ENCODE results near the gene RECQL5.
"Not testable (repeated sequence)": the region's sequence is repeated elsewhere in the genome, so short reads cannot be mapped to it uniquely, and the experiment has no call there.

The RECQL5 gene

GRCh38 chr17:75615301-75615700 is 51.7 kb downstream of the RECQL5 start:
- DNase-seq, result no peak

GRCh38 chr17:75614556-75615270 is 52.2 kb downstream of the RECQL5 start:
- no peak for DNase-seq

DNA sequence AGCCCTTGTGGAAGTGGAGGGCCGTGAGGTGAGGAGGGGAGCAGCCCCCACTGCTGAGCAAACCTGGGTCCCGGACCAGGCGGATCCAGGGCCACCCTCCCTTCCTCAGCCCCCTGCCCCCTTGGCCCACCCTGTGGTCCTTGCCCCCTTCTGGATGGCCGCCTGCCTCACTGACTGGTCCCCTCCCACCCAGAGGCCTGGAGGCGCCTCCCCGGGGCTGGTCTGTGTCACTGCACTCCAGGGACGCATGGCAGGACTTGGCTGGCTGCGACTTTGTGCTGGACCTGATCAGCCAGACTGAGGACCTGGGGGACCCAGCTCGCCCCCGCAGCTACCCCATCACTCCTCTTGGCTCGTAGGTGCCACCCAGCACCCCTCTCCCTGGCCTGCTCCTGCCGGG is 52.9 kb downstream of the RECQL5 start:
- DNase-seq, result no peak

DNA sequence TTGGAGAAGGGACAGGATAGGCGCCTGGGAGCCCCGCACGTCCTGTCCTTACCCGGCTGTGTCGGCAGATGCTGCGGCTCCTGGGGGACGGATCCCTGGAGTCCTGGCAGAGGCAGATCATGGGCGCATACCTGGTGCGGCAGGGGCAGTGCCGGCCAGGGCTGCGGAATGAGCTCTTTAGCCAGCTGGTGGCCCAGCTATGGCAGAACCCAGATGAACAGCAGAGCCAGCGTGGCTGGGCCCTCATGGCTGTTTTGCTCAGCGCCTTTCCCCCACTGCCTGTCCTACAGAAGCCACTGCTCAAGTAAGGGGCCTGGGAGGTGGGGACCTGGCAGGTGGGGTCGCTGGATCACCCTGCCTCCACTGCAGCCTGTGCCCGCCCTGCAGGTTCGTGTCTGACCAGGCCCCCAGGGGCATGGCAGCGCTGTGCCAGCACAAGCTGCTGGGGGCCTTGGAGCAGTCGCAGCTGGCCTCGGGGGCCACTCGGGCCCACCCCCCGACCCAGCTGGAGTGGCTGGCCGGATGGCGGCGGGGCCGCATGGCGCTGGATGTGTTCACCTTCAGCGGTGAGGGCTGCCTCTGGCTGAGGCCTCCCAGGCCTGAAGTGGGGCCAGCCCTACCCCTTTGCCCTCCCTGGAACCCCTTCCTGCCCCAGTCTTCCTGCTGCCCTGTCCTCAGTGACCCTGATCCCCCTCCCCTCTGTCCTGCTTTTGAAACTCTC is 53.9 kb downstream of the RECQL5 start:
- no peak for DNase-seq

- DNase-seq, result no peak
Observed at GRCh38 chr17:75611851-75612429, 55.0 kb downstream of the RECQL5 start.

DNA sequence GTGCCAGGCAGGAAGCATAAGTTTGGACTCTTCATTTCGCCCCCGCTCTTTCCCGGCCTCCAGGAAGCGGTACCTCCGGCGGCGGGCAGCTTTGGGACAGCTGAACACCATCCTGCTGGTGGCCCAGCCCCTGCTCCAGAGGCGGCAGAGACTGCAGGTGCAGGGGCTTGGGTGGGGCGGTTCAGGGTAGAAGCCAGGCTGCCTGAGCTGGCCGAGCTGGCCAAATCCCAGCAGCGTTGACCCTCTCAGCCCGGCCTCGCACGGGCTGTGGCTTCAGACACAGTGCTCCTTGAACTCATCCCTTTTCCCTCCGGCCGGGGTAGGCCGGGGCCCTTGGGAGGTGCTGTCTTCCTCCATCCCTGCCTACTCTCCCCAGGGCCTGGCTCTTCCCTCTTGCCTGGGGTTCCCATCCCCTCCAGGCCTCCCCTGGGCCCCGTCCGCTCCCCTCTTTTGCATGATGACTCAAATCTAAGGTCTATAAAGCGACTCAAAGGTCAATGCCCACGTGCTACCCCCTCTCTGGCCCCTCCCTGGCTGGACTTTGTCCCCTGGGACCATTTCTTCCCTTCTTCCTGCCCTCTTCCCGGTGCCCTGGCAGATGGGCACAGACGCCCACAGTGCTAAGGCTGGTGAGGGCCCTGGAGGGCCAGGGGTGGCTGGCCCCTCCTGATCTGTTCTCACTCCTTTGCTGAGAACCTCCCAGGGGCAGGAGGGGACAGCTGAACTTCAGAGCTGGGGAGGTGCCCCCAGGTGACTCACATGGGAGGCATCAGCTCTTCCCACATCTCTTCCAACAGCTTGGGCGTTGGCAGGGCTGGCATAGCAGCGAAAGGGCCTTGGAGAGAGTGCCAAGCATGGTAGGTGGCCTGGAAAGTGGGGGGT is 56.6 kb downstream of the RECQL5 start:
- DNase-seq, result no peak

DNA sequence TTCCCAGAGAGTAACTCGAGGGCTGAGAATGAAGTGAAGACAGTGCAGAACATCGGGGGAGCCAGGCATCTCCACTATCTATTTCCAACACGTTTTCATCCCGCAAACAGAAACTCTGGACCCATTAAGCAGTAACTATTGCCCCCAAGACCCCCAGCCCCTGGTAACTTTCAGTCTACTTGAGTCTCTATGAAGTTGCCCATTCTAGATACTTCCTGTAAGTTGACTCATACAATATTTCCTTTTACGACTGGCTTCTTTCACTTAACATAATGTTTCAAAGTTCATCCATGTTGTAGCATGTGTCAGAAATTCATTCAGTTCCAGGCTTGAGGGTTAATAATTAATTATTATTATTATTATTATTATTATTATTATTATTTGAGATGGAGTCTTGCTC is 59.9 kb downstream of the RECQL5 start:
- no peak for DNase-seq

DNA sequence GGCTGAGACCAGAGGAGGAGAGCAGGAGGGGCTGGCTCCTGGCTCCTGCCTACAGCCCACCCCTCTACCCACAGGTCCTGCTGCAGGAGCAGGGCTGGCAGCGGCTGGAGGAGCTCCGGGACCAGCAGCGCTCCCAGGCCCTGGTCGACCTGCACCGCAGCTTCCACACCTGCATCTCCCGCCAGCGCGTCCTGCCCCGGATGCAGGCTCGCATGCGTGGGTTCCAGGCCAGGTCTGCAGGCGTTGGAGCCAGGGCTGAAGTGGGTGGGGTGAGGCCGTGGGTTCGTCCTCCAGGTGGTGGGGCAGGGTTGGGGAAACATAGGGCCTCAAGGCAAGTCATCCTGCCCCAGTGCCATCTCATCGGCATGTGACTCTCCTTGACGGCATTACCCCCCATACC is 61.2 kb downstream of the RECQL5 start:
- no peak for DNase-seq

DNA sequence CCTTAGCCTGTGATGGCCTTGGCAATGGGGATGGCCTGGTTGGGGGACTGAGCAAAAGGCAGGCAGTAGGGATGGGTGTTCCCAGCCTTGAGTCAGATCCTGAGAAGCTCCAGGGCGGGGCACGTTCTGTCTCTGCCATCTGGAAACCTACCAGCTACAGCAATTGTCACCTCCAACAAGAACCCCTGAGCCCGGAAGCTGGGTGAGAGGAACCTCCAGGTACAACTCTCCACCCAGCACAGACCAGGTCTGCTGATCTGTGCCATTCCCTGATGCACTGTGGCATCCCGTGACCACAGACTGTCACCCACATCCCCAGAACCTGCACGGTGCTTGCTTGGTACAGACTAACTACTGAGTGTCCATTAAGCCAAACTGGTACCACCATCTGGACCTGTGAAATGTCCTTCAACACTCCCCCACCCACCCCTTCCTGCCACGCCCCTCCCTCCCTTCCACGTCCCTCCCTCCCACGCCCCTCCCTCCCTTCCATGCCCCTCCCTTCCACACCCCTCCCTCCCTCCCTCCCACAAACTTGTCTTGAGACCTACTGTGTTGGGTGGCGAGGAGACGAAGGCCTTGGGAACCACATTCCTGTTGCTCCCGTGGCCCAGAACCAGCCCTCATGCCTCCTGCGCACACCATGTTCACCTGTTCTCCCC is 62.8 kb downstream of the RECQL5 start:
- DNase-seq, result no peak

DNA sequence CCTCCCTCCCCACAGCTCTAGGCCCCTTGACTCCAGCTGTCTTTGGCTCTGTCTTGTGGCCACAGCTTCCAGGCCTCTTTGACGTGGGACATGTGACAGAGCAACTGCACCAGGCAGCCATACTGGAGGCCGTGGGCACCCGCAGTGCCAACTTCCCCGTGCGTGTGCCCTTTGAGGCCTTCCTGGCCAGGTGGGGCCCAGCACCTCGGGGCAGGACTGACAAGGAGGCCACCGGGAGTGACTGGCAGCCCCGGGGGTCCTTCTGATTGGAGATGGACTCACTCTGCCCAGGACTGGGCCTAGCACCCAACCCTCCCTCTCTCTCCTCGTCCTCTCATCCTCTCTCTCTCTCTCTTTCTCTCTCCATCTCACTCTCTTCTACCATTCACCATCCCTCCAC is 63.8 kb downstream of the RECQL5 start:
- no peak for DNase-seq

DNA sequence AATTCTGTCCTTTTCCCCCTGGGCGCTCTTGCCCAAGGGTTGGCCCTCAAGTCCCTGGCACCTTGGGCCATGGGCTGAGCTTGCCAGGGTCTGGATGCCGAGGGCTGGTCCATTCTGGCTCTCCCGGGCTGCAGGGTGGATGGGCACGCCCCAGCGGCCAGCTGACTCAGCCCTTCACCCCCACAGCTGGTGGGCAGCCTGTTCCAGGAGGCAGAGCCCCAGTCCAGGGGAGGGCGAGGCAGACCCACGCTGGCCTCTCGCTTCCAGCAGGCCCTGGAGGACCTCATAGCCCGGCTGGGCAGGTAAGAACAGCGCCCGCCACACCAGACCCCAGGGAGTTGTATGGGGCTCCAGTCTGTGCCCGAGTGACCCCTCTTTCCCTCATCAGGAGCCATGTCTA is 64.3 kb downstream of the RECQL5 start:
- DNase-seq, result no peak

GRCh38 chr17:75601057-75601987 is 65.6 kb downstream of the RECQL5 start:
- peak in 7 of 14 donors; percentile 5 to 31 (median 18) for DNase-seq

DNA sequence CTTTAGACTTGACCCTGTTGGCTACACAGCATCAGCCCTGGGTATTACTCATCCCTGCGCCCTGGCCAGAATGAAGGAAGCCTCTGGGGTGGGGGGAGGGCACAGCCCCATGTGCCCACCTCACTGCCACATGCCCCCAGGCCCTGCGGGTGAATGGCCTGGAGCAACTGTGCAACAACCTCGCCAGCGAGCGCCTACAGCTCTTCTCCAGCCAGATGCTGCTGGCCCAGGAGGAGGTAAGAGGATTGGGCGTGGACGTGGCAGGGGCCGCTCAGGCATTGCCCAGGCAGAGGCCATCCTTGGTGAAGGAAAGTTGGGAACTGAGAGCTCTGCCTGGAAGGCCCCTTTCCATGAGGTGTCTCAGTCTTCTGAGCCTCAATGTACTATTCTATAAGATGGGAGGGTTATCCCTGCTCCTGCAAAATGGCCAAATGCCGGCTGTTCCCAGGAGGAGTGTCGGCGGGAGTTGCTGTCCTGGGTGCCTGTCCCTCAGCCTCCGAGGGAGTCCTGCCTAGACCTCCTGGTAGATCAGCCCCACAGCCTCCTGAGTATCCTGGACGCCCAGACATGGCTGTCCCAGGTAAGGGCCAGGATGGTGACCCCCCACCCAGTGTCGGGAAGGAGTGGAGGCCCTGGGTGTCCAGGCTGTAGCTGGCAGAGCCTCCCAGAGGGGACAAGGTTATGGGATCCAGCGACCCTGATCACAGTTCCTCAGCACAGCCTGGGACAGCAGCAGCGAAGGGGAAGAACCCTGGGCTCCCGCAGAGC is 70.5 kb downstream of the RECQL5 start:
- no peak for DNase-seq

- DNase-seq, result no peak
Observed at GRCh38 chr17:75595920-75596313, 71.0 kb downstream of the RECQL5 start.

GRCh38 chr17:75595284-75595919 is 71.6 kb downstream of the RECQL5 start:
- no peak for DNase-seq

DNA sequence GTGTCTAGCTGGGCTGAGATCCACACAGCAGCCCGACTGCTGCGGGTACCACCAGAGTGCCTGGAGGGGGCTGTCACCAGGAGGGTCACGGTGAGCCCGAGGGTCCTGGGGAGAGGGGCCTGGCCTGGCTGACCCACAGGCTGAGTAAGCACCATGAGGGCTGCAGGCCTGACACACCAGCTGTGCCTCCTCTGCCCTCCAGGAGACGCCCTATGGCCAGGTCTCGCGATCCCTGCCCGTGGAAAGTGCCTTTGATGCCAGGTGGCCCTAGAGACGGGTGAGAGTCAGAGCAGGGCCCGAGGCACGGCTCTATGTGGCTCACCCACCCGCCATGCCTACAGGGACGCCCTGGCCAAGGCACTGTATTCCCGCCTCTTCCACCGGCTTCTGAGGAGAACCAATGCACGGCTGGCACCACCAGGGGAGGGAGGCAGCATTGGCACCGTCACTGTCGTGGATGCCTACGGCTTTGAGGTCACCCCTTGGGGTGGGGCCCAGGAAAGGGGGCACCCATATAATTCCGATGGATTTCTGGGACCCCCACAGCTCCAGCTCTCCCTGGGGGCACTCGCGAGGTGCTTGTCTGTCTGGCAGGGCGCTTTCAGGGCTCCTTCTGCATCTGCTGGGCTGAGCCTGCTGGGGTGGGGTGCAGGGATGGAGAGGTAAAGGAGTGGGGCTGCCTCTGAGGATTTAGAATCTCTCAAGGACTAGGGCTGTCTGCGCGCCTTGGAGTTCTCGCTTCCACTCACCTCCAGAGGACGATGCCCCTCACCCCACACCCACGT is 72.3 kb downstream of the RECQL5 start:
- no peak for DNase-seq

DNA sequence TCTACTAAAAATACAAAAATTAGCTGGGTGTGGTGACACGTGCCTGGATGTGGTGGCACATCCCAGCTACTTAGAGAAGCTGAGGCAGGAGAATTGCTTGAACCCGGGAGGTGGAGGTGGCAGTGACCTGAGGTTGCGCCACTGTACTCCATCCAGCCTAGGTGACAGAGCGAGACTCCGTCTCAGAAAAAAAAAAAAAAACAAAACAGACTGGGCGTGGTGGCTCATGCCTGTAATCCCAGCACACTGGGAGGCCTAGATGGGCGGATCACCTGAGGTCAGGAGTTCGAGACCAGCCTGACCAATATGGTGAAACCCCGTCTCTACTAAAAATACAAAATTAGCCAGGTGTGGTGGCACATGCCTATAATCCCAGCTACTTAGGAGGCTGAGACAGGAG is 73.5 kb downstream of the RECQL5 start:
- DNase-seq, result not testable (repeated sequence)

DNA sequence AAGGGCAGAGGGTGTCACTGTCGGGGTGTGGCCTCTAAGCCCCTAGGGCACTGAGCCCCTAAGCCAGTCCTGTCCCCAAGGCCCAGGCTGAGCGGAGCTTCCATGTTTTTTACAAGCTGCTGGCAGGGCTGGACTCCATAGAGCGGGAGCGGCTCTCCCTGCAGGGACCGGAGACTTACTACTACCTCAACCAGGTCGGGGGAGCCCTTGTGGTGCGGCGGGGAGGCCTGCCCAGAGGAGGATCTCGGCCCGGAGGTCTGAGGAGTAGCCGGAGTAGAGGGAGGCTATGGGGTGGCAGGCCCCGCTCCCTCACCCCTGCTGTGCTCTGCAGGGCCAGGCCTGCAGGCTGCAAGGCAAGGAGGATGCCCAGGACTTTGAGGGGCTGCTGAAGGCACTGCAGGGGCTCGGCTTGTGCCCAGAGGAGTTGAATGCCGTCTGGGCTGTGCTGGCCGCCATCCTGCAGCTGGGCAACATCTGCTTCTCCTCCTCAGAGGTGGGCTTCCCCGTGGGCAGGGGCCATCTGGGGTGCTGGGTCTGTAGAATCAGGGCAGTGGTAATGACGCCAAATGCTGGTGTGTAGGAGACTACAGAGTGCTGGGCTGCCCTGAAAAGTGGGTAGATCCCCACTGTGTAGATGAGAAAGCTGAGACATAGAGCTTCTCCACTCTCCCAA is 74.5 kb downstream of the RECQL5 start:
- no peak for DNase-seq
